GM18520 (cell line): ENCODE data around the gene ATF7IP2.
A peak's percentile ranks its signal among the peaks of the same experiment; 100 is the strongest.
"Not testable (repeated sequence)": the region's sequence is repeated elsewhere in the genome, so short reads cannot be mapped to it uniquely, and the experiment has no call there.

Experiments used
- ATAC-seq: cut with Tn5 transposase; IDR thresholded peaks from one replicate; pipeline ENCODE4 v1.9.1; 2021; ENCODE audit not compliant: unreplicated experiment

Gene ATF7IP2

DNA sequence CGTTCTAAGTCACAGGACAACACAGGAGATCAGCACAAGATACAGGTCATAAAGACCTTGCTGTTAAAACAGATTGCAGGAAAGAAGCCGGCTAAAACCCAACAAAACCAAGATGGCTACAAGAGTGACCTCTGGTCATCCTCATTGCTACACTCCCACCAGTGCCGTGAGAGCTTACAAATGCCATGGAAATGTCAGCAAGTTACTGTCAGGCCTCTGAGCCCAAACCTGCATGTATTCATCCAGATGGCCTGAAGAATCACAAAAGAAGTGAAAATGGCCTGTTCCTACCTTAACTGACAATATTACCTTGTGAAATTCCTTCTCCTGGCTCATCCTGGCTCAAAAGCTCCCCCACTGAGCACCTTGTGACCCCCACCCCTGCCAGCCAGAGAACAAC lies 119.4 kb downstream of the ATF7IP2 start:
- not testable (repeated sequence) for ATAC-seq

DNA sequence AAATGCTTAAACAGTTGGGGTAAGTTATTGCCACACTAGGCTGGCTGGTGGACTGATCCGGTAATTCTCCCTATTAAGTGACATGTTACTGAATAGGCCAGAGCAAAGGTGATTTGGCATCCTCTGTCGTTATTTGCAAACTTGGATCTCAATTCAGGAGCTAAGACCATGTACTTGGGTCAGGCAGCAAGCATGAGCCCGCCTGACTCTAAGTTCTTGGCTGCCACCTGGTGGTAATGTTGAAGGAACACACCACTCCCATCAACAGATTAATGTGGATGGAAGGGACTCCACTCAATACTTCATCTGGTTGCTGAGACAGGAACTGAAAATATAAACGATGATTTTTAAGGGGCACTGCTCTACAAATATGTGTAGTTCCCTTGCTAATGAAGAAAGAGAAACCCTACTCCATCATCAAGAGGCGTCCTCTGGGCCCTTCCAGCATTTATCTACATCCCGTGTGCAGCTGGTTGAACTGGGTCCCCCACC lies 123.7 kb downstream of the ATF7IP2 start:
- peak; percentile 55 for ATAC-seq

DNA sequence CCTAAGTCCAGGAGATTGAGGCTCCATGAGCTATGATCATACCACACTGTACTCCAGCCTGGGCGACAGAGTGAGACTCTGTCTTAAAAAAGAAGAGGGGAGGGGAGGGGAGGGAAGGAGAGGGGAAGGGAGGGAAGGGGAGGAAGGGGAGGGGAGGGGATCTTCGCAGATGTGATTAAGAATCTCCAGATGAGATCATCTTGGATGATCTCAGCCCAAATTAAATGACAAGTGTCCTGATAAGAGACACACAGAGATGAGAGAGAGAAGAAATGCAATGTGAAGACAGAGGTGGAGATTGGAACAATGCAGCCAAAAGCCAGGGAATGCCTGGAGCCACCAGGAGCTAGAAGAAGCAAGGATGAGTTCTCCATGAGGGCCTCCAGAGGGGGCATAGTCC lies 124.4 kb downstream of the ATF7IP2 start:
- ATAC-seq, result no peak

DNA sequence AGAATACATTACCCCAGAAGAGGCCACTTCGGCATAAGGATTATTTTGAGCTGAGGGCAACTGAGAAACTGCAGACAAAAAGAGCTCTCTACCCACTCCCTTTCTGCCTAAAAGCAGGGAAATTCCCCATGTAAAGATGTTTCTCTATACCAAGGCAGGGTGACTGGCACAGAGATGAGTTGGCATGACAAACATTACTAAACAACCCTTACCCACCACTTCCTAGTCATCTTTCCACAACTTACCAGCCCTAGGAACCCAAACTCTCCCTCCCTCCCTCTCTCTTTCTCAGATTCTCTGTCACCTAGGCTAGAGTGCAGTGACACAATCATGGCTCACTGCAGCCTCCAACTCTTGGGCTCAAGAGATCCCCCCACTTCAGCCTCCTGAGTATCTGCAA lies 126.0 kb downstream of the ATF7IP2 start:
- ATAC-seq, result no peak

DNA sequence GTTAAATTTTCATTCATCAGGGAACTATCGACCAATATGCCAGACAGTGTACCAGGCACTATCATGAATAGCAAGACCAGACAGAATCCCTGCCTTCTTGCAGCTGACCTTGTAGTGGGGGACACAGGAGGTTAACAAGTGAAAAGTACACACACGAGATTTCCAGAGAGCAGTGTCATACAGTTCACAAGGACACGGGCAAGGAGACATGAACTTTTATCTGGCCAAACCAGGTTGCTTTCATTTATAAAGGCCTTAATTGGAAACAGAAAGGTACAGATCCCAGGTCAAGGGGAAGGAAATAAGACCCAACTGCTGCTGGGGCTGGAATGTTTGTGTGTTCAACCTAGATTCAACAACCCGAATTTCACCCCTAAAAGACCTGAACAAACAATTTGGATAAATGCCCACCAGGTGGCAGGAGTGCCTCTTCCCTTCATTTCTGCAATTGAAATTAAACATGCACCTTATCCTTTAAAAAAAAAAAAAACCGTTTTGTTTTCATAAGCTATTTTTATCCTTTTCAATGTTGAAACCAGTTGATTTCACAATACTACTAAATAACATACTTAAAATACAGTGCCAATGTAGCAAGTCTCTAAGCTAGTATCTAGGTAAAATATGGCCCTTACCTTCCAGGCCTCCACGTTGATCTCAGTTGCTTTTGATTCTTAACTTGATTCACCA lies 128.7 kb downstream of the ATF7IP2 start:
- ATAC-seq, result no peak

DNA sequence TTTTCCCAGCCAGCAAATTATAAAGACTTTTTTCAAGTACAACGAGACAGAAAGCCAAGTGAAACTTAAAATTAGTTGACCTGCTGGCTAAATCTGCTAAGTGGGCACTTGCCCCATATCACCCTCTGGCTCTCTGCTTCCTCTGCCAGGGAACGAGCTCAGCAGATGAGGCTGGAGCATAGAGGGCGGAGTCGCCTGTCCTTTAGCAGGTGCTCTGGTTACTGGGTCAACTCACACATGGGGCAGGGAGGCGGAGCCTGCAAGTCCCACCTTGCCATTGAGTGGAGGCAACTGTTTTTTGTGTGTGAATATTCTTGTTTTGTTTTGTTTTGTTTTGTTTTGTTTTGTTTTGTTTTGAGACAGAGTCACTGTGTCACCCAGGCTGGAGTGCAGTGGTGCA lies 132.0 kb downstream of the ATF7IP2 start:
- no peak for ATAC-seq

DNA sequence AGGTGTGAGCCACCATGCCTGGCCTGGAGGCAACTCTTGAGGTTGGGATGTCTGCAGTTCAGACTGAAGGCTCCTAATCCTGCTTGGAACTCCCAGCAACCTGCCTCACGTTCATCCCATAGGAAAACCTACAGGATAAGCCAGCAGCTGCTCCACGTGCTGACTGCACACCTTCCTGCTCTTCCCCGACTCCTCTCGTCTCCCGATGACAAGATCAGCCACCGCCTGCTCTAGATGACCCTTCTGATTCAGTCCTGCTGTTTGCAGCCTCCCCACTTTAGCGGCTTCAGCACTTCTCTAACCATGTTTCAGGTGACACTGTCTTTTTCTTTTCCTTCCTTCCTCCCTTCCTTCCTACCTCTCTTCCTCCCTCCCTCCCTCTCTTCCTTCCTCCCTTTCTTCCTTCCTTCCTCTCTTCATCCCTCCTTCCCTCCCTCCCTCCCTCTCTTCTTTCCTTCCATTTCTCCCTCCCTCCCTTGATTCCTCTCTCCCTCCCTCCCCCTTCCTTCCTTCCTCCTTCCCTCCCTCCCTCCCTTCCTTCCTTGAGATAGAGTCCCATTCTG lies 132.7 kb downstream of the ATF7IP2 start:
- ATAC-seq, result no peak

DNA sequence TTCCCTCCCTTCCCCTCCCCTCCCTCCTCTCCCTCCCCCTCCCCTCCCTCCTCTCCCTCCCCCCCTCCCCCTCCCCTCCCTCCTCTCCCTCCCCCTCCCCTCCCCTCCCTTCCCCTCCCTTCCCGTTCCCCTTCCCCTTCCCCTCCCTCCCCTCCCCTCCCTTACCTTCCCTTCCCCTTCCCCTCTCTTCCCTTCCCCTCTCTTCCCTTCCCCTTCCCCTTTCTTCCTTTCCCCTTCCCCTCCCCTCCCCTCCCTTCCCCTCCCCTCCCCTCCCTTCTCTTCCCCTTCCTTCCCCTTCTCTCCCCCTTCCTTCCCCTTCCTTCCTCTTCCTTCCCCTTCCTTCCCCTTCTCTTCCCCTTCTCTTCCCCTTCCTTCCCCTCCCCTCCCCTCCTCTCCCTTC lies 133.4 kb downstream of the ATF7IP2 start:
- no peak for ATAC-seq

DNA sequence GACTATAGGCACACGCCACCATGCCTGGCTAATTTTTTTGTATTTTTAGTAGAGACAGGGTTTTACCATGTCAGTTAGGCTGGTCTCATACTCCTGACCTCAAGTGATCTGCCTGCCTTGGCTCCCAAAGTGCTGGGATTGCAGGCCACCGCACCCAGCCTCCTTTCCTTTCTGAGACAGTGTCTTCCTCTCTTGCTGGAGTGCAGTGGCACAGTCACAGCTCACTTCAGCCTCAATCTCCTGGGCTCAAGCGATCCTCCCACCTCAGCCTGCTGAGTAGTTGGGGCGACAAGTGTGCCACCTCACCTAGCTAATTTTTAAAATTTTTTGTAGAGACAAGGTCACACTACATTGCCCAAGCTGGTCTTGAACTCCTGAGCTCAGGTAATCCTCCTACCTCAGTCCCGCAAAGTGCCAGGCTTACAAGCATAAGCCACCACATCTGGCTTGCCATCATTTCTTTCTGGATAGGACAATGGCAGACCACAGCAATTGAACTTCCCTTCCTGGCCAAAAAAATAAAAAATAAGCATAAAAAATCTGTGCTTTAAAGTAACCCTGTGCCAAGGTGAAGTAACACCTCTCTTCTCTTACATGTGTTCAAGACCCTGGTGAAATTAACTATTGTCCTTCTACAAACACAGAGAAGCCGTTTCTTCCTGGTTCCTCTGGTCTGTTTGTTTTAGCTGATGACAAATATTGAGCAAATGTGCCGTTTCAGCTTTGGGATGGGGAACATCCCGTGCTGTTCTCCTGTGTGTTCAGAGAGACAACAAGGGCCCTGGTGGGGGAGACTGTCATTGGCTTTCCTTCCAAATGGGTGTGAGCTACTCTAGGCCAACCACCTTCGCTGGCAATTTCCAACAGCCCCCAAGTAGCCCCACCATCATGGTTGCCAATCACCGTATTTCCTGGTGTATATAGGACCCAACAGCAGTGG lies 134.3 kb downstream of the ATF7IP2 start:
- ATAC-seq, result no peak

DNA sequence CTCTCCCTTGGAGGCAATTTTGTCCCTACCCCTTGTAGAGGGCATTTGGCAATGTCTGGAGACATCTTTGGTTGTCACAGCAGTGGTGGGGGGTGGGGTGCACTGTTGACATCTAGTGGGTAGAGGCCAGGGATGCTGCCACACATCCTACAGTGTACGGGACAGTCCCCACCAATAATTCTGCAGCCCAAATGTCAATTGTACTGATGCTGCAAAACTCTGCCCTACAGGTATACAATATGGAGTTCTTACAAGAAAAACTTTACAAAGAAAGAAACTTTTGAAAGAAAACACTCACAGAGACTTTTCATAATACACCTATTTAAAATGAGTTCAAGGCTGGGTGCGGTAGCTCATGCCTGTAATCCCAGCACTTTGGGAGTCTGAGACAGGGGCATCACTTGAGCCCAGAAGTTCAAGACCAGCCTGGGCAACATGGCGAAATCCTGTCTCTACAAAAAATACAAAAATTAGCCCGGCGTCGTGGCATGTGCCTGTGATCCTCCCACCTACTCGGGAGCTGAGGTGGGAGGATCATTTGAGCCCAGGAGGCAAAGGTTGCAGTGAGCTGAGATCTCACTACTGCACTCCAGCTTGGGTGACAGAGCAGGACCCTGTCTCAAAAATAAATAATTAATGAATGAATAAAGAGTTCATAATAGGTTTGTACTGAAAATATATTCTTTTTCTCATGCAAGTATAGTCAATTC lies 135.2 kb downstream of the ATF7IP2 start:
- no peak for ATAC-seq

DNA sequence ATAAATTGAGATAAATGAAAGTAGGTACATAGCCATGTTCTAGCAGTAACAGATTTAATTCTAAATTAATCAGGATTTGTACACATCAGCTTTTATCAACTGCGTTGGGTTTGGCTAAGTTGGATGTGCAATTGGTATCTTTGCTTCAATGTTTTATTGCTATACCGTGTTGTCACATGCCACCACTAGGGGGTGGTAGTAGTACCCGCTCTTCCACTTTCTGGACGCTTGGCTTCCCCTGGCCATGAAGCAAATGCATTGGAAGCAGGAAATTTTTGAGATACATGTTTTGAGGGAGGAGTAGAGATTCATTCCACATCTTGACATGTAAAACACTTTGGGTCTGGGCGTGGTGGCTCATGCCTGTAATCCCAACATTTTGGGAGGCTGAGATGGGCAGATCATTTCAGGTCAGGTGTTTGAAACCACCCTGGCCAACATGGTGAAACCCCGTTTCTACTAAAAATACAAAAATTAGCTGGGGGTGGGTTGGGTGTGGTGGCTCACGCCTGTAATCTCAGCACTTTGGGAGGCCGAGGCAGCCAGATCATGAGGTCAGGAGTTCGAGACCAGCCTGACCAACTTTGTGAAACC lies 135.9 kb downstream of the ATF7IP2 start:
- no peak for ATAC-seq

DNA sequence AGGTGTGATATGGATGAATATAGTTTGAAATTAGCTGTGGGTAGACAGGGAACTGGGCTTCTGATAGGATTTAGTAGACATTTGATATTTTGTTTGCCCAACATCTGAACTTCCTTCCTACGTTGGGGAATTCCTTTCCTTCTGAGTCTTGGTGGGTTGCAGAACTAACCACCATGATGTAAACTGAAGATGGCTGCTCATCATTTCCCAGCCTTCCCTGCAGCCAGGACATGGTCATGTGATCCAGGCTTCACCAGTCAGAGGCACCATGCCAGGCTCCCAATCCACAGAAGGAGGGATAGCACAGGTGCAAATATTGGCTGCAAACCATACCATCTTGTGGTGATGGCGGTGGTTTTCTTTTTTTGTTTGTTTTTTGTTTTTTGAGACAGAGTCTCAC lies 137.1 kb downstream of the ATF7IP2 start:
- ATAC-seq, result no peak

DNA sequence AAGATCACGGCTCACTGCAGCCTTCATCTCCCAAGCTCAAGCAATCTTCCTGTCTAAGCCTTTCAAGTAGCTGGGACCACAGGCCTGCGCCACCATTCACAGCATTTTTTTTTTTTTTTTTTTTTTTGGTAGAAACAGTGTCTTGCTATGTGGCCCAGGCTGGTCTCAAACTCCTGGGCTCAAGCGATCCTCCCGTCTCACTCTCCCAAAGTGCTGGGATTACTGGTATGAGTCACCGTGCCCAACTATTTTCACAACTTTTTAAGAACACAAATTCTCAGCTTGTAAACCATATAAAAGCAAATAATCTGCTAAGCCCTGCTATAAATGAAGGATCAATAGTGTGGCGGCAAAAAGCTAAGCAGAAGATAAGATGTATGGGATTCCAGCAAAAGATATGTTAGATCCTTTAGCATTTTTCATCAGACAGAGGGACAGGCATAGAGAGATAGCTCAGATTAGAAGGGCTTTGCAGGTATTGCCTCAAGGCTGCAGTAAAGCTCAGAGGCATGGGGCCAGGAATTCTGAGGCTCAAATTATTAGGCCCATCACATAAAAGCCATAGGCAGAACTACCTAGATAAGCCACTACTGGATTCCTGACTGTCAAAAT lies 139.5 kb downstream of the ATF7IP2 start:
- no peak for ATAC-seq

DNA sequence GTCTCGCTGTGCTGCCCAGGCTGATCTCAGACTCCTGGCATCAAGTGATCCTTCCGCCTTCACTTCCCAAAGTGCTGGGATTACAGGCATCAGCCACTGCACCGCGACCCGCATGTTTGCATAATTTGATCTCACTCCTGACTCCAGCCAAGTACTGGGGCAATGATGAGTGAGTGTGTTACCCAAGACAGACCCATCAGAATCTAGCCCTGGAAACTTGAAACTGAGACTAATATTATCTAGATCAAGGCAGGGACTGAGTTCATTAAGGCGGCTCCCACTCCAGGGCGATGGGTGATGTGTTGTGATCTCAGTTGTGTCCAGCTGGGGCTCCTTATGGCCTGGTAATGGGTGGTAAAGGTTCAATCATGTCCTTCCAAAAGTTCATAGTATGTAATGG lies 141.1 kb downstream of the ATF7IP2 start:
- no peak for ATAC-seq

DNA sequence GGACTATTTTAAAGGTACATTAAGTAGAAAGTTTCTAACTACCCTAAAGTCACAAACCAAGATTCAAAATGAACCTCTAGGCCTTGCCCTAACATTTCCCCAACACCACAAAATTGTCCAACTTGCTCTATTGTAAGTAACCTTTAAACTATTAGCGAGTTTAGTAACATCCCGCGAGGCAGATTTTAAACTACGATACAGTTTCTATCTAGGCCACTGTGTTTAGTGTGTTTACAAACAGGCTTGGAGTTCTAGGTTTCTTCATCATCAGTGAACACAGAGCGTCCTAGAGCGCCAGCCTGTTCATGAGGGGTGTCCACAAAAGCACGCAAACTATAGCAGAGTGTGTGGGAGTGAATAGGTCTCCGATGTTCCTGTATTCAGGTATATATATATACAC lies 142.8 kb downstream of the ATF7IP2 start:
- no peak for ATAC-seq

DNA sequence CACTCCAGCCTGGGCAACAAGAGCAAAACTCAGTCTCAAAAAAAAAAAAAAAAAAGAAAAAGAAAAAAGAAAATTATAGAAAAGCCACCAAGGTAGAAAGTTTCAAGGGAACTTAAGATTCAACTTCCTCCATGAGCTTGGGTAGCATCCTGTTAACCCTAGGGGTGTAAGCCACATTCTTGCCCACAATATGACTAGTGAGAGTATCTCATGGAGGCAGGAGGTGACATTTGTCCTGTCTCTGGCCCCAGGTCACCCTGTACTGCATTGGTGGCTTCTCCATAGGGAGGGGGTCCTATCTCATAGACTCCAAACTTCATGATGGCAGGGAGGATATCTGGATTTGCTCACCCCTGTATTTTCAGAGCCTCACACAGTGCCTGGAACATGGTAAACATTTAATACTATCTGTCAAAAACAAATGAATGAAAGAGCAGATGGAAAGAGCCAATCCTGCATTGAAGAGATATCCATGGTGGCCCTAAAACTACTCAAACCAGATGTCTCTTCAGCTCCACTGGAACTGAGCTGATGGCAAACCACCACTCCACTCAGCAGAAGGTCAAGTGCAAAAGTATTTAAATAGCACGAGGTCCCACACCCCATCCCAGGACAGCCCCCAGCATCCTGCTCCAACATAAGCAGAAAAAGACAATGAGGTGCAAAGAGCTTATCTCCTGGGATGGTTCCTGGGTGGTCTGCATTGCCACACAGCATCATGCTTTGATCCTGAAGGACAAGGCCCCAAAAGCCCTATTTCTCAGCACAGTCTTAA lies 144.2 kb downstream of the ATF7IP2 start:
- ATAC-seq, result no peak

DNA sequence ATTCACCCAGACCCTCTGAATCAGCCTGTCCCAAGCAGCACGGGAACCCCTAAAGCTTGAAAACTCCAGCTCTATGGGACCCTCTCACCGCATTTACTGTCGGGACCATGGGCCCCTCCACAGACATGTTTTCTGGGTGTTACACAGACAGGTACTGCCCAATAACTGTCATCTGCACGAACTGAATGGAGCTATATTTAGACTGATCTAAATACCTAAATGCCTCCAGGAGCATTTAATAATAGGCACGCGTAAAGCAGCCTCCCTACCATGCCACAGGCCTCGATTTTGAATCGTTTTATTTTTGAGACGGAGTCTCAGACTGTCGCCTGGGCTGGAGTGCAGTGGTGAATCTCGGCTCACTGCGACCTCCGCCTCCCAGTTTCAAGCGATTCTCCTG lies 144.8 kb downstream of the ATF7IP2 start:
- ATAC-seq, result no peak

DNA sequence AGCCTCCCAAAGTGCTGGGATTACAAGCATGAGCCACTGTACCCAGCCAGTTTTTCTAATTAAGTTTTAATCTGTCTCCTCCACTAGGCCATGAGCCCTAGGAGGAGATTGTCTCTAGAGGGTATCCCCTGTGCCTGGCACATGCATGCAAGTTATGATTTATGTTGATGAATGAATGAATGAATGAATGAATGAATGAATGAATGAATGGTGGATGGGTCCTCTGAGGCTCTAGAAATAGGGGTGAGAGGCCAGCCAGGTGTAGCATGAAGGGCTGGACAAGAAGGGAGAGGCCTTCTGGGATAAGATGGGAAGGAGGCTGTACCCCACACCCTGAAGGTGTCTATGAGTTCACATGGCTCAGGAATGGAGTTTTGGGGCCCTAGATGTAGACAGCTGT lies 145.7 kb downstream of the ATF7IP2 start:
- no peak for ATAC-seq
